HUDEP-2 (cell line): Measurements from ENCODE around the gene DCAF4.
A peak's percentile ranks its signal among the peaks of the same experiment; 100 is the strongest.
"Not testable (repeated sequence)": the region's sequence is repeated elsewhere in the genome, so short reads cannot be mapped to it uniquely, and the experiment has no call there.

Source experiments
- DNase-seq, 76 experiments: peaks; one replicate each; lab custom pipeline; 2025; ENCODE audit not compliant: unreplicated experiment in 76 of 76; lab: John Stamatoyannopoulos, UW

Gene DCAF4

DNA sequence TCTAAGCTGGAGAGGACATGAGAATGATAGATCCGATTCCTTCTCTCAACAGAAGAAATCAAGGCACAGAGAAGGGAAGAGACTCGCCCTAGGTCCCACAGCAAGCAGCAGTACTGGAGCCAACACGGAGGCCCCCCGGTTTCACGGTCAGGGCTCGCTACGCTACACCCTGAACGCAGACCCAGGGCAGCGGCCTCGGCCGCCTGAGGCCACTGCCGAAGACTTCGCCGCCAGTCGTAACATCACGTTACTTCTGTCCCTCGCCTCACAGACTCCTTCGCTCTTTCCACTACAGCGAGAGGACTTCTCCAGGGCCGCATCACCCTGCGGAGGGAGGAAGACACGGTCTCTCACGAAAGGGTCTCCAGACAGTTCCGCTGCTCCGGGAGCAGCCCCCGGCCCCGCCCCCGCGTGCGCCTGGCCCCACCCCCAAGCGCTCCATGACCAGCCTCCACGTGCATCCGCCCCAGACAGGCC, 411 bp upstream of the DCAF4 start:
- DNase-seq, result peak in 2 of 76 experiments; percentile 63 to 65

DNA sequence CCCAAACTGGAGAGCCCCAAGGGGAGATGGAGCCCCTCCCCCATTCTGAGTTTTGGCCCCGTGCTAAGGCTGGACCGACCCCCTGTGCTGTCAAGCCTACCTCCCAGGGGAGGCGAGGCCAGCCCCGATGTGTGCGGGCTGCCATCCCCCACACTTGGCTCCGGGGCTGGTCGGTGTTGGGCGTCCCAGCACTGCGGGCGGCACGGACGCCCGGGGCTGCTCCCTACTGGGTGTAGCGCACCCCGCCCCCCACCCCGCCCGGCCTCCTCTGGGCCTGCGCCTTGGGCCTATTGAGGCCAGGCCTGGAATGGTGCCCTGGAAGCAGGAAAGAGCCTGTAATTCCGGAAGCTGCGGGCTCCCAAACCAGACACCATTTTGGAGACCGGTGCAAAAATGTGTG, 2.6 kb downstream of the DCAF4 start:
- no peak for DNase-seq

DNA sequence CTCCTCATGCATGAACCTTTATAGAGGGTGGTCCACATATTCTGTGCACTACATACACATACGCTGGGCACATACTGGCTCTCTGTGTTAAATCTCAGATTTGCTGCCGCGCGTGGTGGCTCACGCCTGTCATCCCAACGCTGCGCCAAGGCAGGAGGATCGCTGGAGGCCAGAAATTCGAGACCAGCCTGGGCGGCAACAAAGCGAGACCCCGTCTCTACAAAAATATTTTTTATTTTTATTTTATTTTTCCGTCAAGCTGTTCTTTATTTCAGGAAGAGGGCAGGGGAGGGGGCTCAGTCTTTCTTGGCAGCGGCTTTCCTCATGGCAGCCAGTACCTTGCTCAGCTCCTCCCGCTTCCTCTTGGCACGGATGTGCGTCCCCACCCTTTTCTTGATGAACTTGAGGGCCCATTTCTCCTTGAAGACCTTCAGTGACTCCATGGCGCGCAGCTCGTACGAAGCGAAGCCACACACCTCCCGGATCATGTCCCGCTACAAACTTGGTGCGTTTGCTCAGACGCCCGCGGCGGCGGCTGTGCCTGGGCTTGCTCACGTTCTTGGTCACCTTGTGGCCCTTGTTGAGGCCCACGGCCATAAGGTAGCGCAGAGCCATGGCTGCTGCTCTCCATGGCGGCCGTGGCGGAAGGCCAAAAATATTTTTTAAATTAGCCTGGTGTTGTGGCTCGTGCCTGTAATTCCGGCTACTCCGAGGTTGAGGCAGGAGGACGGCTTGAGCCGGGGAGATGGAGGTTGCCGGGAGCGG, 3.2 kb downstream of the DCAF4 start:
- DNase-seq, result no peak

DNA sequence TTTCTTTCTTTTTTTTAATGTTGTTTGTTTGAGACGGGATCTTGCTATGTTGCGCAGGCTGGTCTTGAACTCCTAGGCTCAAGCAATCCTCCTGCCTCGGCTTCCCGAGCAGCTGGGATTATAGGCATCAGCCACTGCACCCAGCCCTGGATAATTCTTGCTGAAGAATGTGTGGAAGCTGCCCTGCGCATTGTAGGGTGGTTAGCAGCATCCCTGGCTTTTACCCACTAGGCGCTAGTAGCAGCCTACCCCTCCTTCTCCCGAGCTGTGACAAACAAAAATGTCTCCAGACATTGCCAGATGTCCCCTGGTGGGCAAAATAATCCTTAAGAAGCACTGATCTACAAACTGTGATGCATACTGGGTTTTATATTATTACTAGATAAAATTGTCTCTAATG, 6.6 kb downstream of the DCAF4 start:
- DNase-seq, result no peak

DNA sequence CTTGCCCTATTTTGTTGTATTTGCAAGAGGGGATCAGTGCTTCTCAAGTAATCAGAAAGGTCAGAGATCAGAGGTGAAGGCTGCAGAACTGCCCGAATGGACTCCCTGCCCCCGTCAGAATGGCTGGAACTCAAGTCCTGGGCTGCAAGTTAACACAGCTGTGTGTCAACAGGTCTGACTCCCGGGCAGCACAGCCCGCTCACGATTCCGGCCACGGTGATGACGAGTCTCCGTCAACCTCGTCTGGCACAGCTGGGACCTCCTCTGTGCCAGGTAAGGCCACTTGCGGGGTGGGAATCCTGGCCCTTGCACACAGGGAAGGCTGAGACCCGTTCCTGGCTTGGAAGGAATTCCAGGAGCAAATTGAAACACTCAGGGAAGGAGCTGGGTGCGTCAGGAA, 13.4 kb downstream of the DCAF4 start:
- DNase-seq, result no peak

DNA sequence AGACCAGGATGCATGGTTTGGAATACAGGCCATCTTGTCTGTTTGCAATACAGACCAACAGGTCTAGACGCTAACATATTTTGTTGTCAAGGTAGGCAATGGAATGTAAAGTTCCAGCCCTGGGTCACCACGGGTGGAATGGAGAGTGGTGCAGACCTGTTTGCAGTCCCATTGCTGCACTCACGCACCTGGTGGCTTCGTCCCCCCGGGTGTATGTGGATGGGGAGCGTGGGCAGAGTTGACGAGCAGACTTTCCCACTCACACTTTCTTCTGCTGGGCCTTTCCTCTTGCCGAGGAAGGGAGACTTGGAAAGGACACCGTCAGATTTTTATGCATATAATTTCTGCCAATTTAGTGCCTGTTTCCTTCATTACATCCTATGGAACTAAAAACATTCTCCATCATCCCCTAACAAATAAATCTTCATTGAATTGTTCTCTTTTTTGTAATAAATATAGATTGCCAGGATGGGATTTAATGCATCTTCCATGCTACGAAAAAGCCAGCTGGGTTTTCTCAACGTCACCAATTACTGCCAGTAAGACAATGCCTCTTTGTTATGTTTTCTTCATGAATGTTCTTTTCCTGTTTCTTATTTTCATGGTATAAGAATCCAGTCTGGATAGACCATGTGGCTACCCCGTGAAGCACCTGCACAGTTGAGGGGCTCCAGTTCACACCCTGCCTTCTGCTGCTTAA, 15.2 kb downstream of the DCAF4 start:
- DNase-seq, result no peak

DNA sequence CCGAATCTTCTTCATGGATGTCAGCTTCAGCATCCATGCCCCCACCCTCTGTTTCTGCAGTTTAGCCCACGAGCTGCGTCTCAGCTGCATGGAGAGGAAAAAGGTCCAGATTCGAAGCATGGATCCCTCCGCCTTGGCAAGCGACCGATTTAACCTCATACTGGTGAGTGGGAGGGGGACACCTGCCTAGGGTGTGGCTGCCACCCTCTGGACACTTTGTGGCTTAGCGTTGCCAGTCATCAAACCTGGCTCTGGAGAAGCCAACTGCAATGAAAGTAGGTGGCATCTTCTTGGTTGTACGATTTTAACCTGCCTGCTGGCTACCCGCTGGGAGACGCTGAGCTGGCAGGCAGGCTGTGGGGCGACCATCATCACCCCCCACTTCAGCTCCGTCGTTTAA, 16.7 kb downstream of the DCAF4 start:
- no peak for DNase-seq

DNA sequence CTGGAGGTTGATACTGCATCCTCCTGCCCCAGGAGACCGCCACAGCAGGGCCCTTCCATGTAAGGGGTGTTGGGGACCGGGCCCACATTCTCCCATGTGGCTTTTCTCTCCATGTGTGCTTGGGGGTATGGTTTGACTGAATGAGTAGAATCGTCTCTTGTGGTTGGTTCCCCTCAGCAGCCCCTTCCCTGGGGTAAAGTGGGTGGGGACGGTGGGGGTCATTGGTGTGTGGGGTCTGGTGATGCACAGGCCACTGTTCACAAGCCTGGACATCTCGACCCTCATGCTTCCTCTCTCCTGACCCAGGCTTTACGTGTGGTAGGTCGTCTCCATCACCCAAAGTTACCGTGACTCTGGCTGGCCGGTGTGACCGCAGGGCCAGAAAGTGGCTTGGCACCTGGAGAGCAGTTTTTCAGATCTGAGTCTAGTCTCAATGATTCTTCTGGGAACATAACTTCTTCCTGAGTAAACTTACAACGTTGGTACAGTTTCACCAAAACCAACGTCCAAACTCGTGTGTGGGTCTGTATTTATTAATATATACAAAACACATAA, 17.7 kb downstream of the DCAF4 start:
- DNase-seq, result no peak

DNA sequence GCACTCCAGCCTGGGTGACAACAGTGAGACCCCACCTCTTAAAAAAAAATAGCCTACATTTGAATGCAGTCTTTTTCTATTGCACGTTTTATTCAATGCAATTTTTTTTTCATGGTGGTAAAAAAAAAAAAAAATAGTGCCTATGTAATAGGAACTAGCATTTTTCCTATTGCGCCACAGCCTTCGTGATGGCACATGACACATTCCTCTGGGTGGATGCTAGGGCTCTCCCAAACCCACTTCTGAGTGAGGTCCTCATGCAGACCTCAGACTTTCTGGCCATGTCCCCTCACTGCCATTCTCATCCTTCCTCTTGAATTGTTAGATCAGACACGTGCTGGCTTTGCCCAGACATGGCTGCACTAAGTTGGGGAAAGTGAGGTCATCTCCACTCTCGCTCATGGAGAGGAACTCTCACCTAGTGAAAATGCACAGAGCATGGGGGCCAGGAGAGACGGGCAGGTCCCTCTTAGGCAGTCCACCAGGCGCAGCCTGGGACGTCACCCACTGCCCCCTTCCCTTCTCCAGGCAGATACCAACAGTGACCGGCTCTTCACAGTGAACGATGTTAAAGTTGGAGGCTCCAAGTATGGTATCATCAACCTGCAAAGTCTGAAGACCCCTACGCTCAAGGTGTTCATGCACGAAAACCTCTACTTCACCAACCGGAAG, 19.2 kb downstream of the DCAF4 start:
- no peak for DNase-seq

DNA sequence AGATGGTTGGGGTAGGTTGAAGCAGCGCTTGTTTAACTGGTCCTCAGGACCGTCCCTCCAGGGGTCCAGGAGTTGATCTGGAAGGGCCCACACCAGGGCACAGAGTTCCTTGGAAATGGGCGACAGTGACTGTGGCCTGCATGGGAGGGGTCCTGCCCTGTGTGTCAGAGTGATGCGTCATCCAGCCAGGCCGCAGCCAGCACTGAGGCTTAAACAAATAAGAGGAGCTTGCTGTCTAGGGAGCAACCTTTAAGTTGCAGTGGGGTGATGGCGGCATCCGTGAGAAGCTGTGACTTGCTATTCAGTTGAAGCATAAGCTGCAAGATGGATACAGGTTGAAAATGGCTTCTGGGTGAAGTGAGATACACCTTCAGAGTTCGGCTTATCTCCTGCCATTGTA, 20.2 kb downstream of the DCAF4 start:
- no peak for DNase-seq

DNA sequence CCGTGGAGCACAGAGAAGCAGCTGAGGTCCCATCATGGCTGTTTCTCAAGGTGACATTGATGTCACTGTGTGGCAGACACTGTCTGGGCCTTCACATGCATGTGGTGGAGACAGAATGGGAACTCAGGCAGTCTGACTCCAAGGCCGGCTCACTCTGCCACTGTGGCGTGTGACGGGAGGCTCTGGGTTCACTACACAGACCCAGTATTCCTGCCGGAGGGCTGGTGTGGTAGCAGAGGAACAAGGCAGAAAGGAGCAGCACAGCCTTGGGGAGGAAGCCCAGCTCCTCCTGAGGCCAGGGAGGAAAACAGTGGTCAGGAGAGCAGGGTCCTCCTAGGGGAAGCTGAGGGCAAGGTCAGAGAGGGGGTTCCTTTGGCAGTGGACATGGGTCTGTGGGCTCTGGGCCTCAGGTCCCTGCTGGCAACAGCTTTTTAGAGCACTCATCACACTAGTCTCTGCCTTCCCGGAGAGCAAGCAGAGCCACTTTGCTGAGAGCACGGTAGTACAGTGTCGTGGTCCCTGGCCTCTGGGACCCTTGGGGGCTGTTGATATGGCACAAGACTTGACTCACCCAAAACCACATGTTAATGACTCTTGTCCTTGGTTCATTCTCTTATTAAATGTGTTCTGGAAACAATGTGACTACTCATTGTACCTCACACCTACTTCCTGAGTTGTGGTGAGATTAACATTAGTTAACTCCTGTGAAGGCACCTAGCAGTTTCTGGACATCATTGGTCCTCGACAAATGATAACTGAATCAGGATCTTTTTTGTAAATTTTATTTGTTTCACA, 21.3 kb downstream of the DCAF4 start:
- no peak for DNase-seq

DNA sequence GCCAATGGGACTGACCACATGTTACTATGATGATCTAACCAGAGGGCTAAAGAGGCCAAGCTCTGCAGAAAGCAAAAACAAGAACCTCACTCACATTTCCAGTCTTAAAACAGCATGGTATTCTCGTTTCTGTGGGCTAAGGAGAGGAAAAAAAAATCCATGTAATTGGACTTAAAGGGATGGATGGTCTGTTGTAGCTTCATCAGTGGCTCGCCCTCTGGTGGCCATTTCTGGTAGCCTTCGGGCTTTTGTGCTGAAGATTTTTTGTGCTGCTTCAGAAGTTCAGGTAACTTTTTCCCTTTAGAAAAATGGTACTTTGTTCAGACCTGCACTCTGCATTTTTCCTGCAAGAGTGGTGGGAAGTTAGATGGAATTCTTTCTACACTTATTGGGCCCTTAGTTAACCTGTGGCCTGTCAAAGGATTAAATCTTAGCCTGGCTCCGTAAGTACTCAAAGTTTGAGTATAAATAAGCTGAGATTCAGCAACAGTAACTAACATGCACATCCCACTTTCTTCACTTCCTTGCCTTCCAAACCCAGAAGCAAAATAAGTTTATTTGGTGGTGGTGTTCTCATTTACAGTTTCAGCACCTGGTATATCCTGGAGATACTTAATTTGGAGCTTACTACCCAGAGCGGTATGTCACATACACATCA, 22.3 kb downstream of the DCAF4 start:
- DNase-seq, result peak in 50 of 76 experiments; percentile 2 to 67 (median 29)

DNA sequence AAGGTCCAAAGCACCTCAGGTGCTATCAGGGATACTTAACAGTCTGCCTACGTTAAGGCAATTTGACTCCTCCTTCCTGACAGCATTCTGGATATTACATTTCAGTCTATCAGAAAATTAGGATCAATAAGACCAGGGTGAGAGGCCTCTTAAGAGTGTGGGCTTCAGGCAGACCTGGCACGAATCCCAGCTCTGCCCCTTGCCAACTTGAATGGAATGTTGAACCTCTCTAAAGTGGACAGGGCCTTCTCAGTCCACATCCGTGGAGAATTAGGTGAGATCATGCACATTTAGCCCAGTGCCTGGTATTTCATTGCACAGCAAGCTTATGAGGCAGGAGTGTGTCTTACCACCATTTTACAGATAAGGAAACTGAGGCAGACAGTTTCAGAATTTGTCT, 25.9 kb downstream of the DCAF4 start:
- DNase-seq, result no peak

DNA sequence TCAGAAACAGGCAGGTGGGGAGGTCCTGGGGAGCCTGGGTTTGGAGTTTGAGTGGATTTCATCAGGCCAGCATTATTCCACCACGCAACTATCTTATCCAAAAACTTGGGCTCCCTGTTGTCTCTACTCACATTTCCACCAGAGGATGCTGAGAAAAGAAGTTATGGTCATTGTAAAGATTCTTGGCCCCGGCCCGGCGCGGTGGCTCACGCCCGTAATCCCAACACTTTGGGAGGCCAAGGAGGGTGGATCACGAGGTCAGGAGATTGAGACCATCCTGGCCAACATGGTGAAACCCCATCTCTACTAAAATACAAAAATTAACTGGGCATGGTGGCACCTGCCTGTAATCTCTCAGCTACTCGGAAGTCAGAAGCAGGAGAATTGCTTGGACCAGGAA, 30.5 kb downstream of the DCAF4 start:
- not testable (repeated sequence) for DNase-seq

DNA sequence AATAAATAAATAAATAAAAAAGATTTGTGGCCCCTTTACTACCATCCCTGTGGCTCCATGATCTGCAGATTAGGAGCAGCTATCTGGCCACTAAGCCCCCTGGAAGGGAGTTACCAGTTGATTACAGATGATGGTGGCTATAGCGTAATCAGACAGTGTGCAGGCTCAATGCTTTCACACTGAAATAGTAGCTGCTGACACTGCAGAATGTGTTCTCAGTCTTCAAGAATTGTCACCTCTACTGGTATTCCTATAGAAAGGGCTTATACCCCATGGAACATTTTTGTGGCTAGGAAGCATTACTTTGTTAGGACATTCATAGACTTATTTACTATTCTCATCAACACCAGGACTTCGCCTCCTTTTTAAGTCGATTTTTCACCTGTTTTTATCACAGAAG, 30.9 kb downstream of the DCAF4 start:
- DNase-seq, result no peak

DNA sequence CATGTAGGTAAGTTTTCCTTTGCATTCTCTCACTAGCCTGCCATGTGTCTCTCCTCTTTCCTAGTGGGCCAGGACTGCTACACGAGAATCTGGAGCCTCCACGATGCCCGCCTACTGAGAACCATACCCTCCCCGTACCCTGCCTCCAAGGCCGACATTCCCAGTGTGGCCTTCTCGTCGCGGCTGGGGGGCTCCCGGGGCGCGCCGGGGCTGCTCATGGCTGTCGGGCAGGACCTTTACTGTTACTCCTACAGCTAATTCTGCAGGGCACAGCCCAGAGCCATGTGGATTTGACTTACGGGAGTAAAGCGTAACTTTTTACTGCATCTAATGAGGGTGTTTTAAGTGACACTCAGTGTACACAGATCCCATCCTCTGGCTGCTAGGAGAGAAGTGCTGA, 32.3 kb downstream of the DCAF4 start:
- no peak for DNase-seq

DNA sequence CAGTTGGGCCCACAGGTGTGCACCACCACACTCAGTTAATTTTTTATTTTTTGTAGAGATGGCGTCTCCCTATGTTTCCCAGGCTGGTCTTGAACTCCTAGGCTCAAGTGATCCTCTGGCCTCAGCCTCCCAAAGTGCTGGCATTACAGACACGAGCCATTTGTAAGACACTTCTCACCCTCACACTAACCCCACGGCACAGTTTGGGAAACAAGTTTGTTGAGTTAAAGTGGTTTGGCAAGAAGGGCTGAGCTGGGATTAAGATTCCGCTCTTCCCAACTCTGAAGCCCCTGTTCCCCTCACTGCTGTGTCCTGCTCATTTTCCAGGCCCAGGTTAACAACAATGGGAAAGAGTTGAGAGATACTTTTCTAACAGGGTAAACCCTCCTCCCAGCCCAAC, 34.8 kb downstream of the DCAF4 start:
- DNase-seq, result not testable (repeated sequence)

DNA sequence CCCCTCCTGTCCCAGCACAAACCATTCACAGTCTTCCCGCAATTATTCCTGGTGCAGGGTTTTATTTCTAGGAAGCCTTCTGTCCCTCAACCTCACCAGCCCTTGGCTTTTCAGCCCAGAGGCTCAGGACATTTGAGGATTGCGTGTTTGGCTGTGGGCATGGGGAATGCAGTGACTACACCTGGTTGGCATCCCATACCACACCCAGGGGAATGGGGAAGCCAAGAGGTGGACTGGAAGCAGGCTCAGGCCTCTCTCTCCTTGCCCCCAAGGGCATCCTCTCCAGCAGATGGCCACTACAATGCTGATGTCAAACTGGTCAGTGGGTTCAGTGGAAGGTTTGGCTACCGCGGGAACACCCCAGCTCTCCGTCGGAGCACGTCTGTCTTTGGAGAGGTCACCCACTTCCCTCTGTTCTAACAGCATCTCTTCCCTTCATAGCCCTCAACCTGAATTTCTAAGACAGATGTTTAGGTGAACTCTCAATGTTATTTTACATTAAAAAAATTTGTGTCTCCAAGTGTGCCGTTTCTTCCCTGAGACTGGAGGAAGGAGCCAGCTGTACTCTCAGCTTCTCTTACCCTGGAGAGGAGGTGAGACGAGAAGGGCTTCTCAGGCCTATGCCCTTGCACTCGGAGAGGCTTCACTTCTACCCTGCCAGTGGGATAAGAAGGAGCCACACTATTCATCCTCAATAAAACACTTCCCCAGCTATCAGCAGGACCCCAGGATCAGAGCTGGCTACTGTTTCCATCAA, 35.5 kb downstream of the DCAF4 start:
- DNase-seq, result no peak

DNA sequence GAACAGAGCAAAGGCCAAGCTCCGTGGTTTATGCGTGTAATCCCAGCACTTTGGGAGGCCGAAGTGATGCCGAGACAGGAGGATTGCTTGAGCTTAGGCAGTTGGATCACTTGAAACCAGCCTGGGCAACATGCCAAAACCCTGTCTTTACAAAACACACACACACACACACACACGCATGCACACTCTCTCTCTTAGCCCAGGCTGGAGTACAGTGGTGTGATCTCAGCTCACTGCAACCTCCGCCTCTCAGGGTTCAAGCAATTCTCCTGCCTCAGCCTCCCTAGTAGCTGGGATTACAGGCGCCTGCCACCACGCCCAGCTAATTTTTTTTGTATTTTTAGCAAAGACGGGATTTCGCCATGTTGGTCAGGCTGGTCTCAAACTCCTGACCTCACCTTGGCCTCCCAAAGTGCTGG, 36.1 kb downstream of the DCAF4 start:
- peak in 3 of 76 experiments; percentile 2 to 7 (median 6) for DNase-seq
